Suprapubic skin (tissue), 4 donors: ENCODE results near the gene OR4K17. TPM values are rescaled to one million over a fixed set of nuclear protein-coding genes. Genes with fewer than 3 reads are reported as not detected.
"Not testable (repeated sequence)": the region's sequence is repeated elsewhere in the genome, so short reads cannot be mapped to it uniquely, and the experiment has no call there.

Experiments used
- DNase-seq, 2 donors: peaks; one replicate each; pipeline ENCODE4 v3.0.0-alpha.2; 2019; ENCODE audit warnings: low spot score in 2 of 2
- H3K27ac ChIP-seq: fragments of 200-600 bp; sonication (generic); one replicate; pipeline ENCODE4 v1.5.1; 2019
- H3K27me3 ChIP-seq: fragments of 200-600 bp; sonication (generic); one replicate; pipeline ENCODE4 v1.5.1; 2019
- H3K36me3 ChIP-seq: fragments of 200-600 bp; sonication (generic); one replicate; pipeline ENCODE4 v1.5.1; 2019
- H3K4me1 ChIP-seq: fragments of 200-600 bp; sonication (generic); one replicate; pipeline ENCODE4 v1.5.1; 2019
- H3K4me3 ChIP-seq: fragments of 200-600 bp; sonication (generic); one replicate; pipeline ENCODE4 v1.5.1; 2019; ENCODE audit warnings: mild to moderate bottlenecking
- H3K9me3 ChIP-seq: fragments of 200-600 bp; sonication (generic); one replicate; pipeline ENCODE4 v1.5.1; 2019
- EP300 ChIP-seq: sonication (generic); formaldehyde crosslinking; IDR thresholded peaks from one replicate; pipeline ENCODE4 v1.6.1; 2017; ENCODE audit warnings: antibody characterized with exemption
- POLR2A ChIP-seq, 2 donors: fragments of 450-650 bp; IDR thresholded peaks; one replicate each; pipeline ENCODE4 v1.6.1; 2017; ENCODE audit warnings: antibody characterized with exemption in 2 of 2, mild to moderate bottlenecking in 2 of 2, moderate library complexity in 2 of 2
- POLR2AphosphoS5 ChIP-seq, 3 donors: sonication (generic); formaldehyde crosslinking; IDR thresholded peaks; one replicate each; pipeline ENCODE4 v1.6.1; 2017; ENCODE audit warnings: antibody characterized with exemption in 3 of 3
- WGBS: methylation state at CpG from one replicate; pipeline ENCODE4 v1.1.5; 2018; 5-methylcytosine and 5-hydroxymethylcytosine counted together
- total RNA-seq, 4 donors: library from RNA; depleted of rRNA; stranded (reverse); fragments of >200 nt; gene quantifications; one replicate each; pipeline ENCODE4 v1.1.0, GENCODE V29; 2016
- TF ChIP-seq, protein P1 (sequence below), 2 donors: fragments of 200-600 bp in 1 of 2; fragments of 450-650 bp in 1 of 2; sonication (generic) in 1 of 2; IDR thresholded peaks; one replicate each; pipeline ENCODE4 v1.5.1; 2016 to 2019; ENCODE audit warnings: antibody characterized with exemption in 2 of 2, mild to moderate bottlenecking in 1 of 2, moderate library complexity in 1 of 2

Gene OR4K17
- total RNA-seq, 4 donors from 2014 or later: not detected

DNA sequence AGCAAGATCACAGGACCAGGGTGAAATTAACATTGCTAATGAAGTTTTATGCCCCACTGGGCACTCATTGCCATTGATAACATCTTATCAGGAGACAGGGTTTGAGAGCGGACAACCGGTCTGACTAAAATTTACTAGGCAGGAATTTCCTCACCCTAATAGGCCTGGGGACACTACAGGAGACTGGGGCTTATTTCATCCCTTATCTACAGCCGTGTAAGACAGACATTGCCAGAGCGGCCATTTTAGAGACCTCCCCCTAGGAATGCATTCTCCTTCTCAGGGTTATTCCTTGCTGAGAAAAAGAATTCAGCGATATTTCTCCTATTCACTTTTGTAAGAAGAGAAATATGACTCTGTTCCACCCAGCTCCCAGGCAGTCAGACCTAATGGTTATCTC is 8.3 kb downstream of the OR4K17 start:
- TF ChIP-seq, protein P1, sequence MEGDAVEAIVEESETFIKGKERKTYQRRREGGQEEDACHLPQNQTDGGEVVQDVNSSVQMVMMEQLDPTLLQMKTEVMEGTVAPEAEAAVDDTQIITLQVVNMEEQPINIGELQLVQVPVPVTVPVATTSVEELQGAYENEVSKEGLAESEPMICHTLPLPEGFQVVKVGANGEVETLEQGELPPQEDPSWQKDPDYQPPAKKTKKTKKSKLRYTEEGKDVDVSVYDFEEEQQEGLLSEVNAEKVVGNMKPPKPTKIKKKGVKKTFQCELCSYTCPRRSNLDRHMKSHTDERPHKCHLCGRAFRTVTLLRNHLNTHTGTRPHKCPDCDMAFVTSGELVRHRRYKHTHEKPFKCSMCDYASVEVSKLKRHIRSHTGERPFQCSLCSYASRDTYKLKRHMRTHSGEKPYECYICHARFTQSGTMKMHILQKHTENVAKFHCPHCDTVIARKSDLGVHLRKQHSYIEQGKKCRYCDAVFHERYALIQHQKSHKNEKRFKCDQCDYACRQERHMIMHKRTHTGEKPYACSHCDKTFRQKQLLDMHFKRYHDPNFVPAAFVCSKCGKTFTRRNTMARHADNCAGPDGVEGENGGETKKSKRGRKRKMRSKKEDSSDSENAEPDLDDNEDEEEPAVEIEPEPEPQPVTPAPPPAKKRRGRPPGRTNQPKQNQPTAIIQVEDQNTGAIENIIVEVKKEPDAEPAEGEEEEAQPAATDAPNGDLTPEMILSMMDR (IDR thresholded peaks at IDR 0.05): no peak
- TF ChIP-seq EP300 (no peak), POLR2AphosphoS5 (IDR thresholded peaks at IDR 0.05) (no peak), POLR2A (IDR thresholded peaks at IDR 0.05) (no peak)
- Histone ChIP-seq H3K36me3 (no peaks in the 10 kb centered on the region), H3K4me1 (no peaks in the 10 kb centered on the region), H3K9me3 (no peaks in the 10 kb centered on the region), H3K27ac (no peak overlapping the region), H3K4me3 (no peak overlapping the region), H3K27me3 (no peaks in the 10 kb centered on the region)
- 82% methylated on average over 5 of the region's 5 CpGs for WGBS
- no peak for DNase-seq

DNA sequence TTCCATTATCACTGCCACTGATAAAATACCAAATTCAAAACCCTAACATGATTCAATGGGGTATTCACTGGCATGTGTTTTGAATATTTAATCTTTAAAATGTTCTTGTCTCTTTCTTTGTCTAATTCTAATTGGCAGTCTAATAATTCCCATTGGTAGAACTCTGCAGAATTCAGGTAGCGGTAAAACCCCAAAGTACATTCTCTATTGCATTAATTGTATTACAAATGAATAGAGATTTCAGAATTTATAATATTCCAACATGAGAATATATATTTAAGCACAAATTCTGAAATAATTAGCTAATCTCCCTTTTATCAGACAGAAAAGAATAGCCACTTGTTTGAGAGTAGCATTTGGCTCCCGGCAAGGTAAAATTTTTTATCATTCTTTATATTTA is 28.0 kb downstream of the OR4K17 start, which contains the start of gene OR4N5:
Gene OR4N5 (plus strand): TSS at position 301 of the 400 bp plus-strand sequence. CDS start 4,916 bp downstream, outside the sequence.
- no peaks in the 10 kb centered on the region for H3K4me1 ChIP-seq
- no peaks in the 10 kb centered on the region for H3K27me3 ChIP-seq
- H3K4me3 ChIP-seq: no peak within 1 kb of the TSS
- DNase-seq: no peak
- H3K36me3 ChIP-seq: no peaks in the 10 kb centered on the region
- WGBS: 85% methylated on average over 2 of the region's 2 CpGs
- no peak for TF ChIP-seq EP300
- H3K9me3 ChIP-seq: peaks cover 4% of the 10 kb centered on the region
- H3K27ac ChIP-seq: no peak within 1 kb of the TSS

DNA sequence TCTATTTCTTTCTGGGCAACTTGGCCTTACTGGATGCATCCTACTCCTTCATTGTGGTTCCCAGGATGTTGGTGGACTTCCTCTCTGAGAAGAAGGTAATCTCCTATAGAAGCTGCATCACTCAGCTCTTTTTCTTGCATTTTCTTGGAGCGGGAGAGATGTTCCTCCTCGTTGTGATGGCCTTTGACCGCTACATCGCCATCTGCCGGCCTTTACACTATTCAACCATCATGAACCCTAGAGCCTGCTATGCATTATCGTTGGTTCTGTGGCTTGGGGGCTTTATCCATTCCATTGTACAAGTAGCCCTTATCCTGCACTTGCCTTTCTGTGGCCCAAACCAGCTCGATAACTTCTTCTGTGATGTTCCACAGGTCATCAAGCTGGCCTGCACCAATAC is 33.4 kb downstream of the OR4K17 start:
- TF ChIP-seq EP300 (no peak), POLR2A (IDR thresholded peaks at IDR 0.05) (no peak), POLR2AphosphoS5 (IDR thresholded peaks at IDR 0.05) (no peak)
- TF ChIP-seq, protein P1 (IDR thresholded peaks at IDR 0.05): no peak
- WGBS: 31% methylated on average over 7 of the region's 7 CpGs
- Histone ChIP-seq H3K4me1 (no peaks in the 10 kb centered on the region), H3K27ac (no peak overlapping the region), H3K27me3 (no peaks in the 10 kb centered on the region), H3K4me3 (no peak overlapping the region), H3K9me3 (no peaks in the 10 kb centered on the region), H3K36me3 (no peaks in the 10 kb centered on the region)
- no peak for DNase-seq

DNA sequence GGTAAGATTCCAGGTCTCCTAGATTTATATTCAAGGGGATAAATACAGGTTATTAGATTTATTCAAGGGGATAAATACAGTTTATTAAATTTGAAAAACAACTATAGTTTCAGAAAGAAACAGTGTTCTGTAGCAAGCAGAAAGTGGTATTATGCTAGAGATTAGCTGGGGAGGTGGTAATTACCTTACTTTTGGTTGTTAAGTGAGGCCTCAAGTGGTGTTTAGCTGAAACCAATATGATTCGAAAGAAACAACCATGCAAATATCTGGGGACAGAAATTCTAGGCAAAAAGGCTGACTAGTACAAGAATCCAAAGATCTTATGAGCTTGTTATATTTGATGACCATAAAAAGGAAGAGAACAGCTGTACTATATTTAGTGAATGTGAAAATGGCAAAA is 34.3 kb downstream of the OR4K17 start:
- no peaks in the 10 kb centered on the region for H3K9me3 ChIP-seq
- no peaks in the 10 kb centered on the region for H3K27me3 ChIP-seq
- 70% methylated on average over 1 of the region's 1 CpG for WGBS
- TF ChIP-seq EP300: no peak
- TF ChIP-seq, protein P1 (IDR thresholded peaks at IDR 0.05): no peak
- no peak for TF ChIP-seq POLR2A (IDR thresholded peaks at IDR 0.05)
- no peak for TF ChIP-seq POLR2AphosphoS5 (IDR thresholded peaks at IDR 0.05)
- H3K4me1 ChIP-seq: no peaks in the 10 kb centered on the region
- H3K4me3 ChIP-seq: no peak overlapping the region
- no peak for DNase-seq
- H3K36me3 ChIP-seq: no peaks in the 10 kb centered on the region
- H3K27ac ChIP-seq: no peak overlapping the region

DNA sequence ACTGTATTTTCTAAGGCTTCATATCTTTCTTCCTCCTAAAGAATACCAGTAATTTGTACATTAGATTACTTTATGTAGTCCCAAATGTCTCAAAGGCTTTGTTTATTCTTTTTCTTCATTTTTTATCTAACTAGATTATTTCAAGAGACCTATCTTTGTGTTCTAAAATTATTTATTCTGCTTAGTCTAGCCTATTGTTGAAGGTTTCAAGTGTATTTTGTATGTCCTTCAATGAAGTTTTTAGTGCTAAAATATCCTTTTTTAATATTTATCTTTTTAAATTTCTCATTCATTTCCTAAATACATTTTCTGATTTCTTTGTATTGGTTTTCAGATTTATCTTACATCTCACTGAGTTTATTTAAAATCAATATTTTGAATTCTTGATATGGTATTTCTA is 53.9 kb downstream of the OR4K17 start:
- Histone ChIP-seq H3K4me3 (no peak overlapping the region), H3K9me3 (peaks cover 16% of the 10 kb centered on the region), H3K36me3 (no peaks in the 10 kb centered on the region), H3K4me1 (no peaks in the 10 kb centered on the region), H3K27me3 (no peaks in the 10 kb centered on the region), H3K27ac (no peak overlapping the region)
- TF ChIP-seq, protein P1 (IDR thresholded peaks at IDR 0.05): no peak
- TF ChIP-seq POLR2A (IDR thresholded peaks at IDR 0.05) (no peak), POLR2AphosphoS5 (IDR thresholded peaks at IDR 0.05) (no peak), EP300 (no peak)
- no peak for DNase-seq

DNA sequence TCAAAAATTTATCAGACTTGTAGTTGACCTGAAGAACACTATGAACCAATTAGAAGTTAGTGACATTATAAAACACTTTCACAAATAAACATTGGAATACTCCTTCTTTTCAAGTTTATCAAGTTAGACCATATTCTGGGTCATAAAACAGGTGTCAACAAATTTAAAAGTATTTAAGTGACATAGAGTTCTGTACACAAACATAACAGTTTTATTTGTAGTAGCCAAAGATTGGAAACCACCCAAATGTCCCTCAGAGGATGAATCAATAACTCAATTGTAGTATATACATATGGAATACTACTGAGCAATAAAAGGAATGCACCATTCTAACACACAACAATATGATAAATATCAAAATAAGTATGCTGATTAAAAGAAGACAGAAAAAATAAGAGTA is 56.6 kb downstream of the OR4K17 start:
- peaks cover 16% of the 10 kb centered on the region for H3K9me3 ChIP-seq
- no peak for DNase-seq
- TF ChIP-seq EP300: no peak
- no peak for TF ChIP-seq POLR2AphosphoS5 (IDR thresholded peaks at IDR 0.05)
- TF ChIP-seq, protein P1 (IDR thresholded peaks at IDR 0.05): no peak
- no peak for TF ChIP-seq POLR2A (IDR thresholded peaks at IDR 0.05)
- no peaks in the 10 kb centered on the region for H3K36me3 ChIP-seq
- H3K4me3 ChIP-seq: no peak overlapping the region
- no peaks in the 10 kb centered on the region for H3K4me1 ChIP-seq
- H3K27me3 ChIP-seq: no peaks in the 10 kb centered on the region
- no peak overlapping the region for H3K27ac ChIP-seq

DNA sequence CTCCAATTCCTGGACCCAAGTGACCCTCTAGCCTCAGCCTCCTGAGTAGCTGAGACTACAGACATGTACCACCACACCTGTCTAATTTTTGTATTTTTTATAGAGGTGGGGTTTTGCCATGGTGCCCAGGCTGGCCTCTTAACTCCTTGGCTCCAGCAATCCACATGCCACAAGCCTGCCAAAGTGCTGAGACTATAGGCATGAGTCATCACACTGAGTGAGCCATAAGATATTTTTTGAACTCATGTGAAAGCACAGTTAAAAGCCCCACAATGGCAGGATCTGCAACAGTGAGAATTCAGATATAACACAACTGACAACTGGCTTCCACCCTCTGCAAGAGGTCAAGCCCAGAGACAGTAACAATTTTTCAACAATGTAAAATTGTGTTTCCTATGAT is 59.3 kb downstream of the OR4K17 start:
- H3K4me1 ChIP-seq, DNase-seq, H3K9me3 ChIP-seq, H3K27ac ChIP-seq, H3K4me3 ChIP-seq, H3K27me3 ChIP-seq, H3K36me3 ChIP-seq: not testable (repeated sequence)
